Mucosa of stomach (tissue), 1 donor: Measurements from ENCODE around the gene PRR20B.

Experiments used
- H3K27me3 ChIP-seq: one replicate; pipeline ENCODE4 v1.7.0; 2013; ENCODE audit warnings: mild to moderate bottlenecking, low read length; ENCODE audit not compliant: control insufficient read depth, insufficient read depth
- H3K36me3 ChIP-seq: one replicate; pipeline ENCODE4 v1.7.0; 2013; ENCODE audit warnings: low read length; ENCODE audit not compliant: control insufficient read depth, insufficient read depth
- H3K4me1 ChIP-seq: one replicate; pipeline ENCODE4 v1.7.0; 2013; ENCODE audit warnings: mild to moderate bottlenecking, low read length; ENCODE audit not compliant: control insufficient read depth, insufficient read depth
- H3K4me3 ChIP-seq: one replicate; pipeline ENCODE4 v1.7.0; 2013; ENCODE audit warnings: low read length
- H3K9ac ChIP-seq: one replicate; pipeline ENCODE4 v1.7.0; 2013; ENCODE audit warnings: mild to moderate bottlenecking, low read length, moderate library complexity
- H3K9me3 ChIP-seq: one replicate; pipeline ENCODE4 v1.7.0; 2013; ENCODE audit warnings: mild to moderate bottlenecking, low read length, moderate library complexity; ENCODE audit not compliant: control insufficient read depth
- donor health status: Pancreatic carcinoma.

PRR20B gene

DNA sequence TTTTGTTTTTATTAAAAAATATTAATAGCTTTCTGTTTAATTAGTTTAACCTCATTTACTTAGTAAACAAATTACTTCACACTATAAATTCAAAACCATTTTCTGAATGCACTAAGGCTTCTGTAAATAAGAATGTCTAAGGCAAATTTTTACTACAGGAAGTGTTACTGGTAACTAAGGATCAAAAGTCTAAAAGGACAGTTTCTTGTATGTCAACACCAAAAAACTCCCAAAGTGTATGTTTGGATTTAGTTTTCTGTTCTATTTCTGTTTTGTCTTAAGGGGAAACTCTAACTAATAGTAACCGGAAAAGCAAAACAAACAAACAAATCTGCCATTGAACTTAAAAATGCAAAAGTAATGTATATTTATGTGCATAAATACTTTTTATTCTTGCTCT lies 44.4 kb downstream of the PRR20B start:
- no peaks in the 10 kb centered on the region for H3K36me3 ChIP-seq
- H3K4me1 ChIP-seq: no peaks in the 10 kb centered on the region
- H3K4me3 ChIP-seq: no peak overlapping the region
- no peaks in the 10 kb centered on the region for H3K27me3 ChIP-seq
- H3K9ac ChIP-seq: no peak overlapping the region
- H3K9me3 ChIP-seq: no peaks in the 10 kb centered on the region
